Naive thymus-derived CD4-positive, alpha-beta T cell (primary cell): ENCODE results near the gene API5. TPM values are rescaled to one million over a fixed set of nuclear protein-coding genes. Genes with fewer than 3 reads are reported as not detected.

Experiments
- ATAC-seq: fragments of 150-1000 bp; cut with Tn5 transposase; 2 replicates; pipeline ENCODE4 v1.10.0; 2021; ENCODE audit warnings: mild to moderate bottlenecking, moderate library complexity
- CTCF ChIA-PET: fragments of 350-600 bp; sonication (Branson Sonifier 250); formaldehyde crosslinking; loops from one replicate; lab custom pipeline; 2021; ENCODE audit warnings: antibody characterized with exemption; lab: Charles Lee
- POLR2A ChIA-PET: fragments of 350-600 bp; sonication (Branson Sonifier 250); formaldehyde crosslinking; loops from one replicate; lab custom pipeline; 2021; ENCODE audit warnings: antibody characterized with exemption, inconsistent platforms; lab: Charles Lee
- DNase-seq, 9 donors: peaks; one replicate each; pipeline versions ENCODE4 v3.0.0 to v3.0.0-alpha.2; 2020 to 2022; ENCODE audit warnings: mixed read lengths in 1 of 9
- H3K27ac ChIP-seq: one replicate; pipeline ENCODE4 v1.7.0; 2013; ENCODE audit warnings: mild to moderate bottlenecking, low read depth, low read length, moderate library complexity
- H3K27me3 ChIP-seq, 2 donors: one replicate each; pipeline ENCODE4 v1.7.0; 2013; ENCODE audit warnings: low read length in 2 of 2, mild to moderate bottlenecking in 2 of 2, moderate library complexity in 2 of 2; ENCODE audit not compliant: control insufficient read depth in 2 of 2, insufficient read depth in 2 of 2
- H3K36me3 ChIP-seq, 3 experiments: 1 replicate in 2 of 3; 2 replicates in 1 of 3; pipeline ENCODE4 v1.7.0; 2013; ENCODE audit warnings: low read length in 3 of 3, mild to moderate bottlenecking in 3 of 3, moderate library complexity in 1 of 3; ENCODE audit not compliant: insufficient read depth in 3 of 3, control insufficient read depth in 2 of 3
- H3K4me1 ChIP-seq, 2 donors: one replicate each; pipeline ENCODE4 v1.7.0; 2013; ENCODE audit warnings: low read length in 2 of 2, mild to moderate bottlenecking in 2 of 2, moderate library complexity in 1 of 2; ENCODE audit not compliant: control insufficient read depth in 2 of 2, insufficient read depth in 2 of 2
- H3K4me3 ChIP-seq: 2 replicates; pipeline ENCODE4 v1.7.0; 2013; ENCODE audit warnings: mild to moderate bottlenecking, low read length
- H3K9me3 ChIP-seq, 3 experiments: 1 replicate in 2 of 3; 2 replicates in 1 of 3; pipeline ENCODE4 v1.7.0; 2013; ENCODE audit warnings: low read length in 3 of 3; ENCODE audit not compliant: control insufficient read depth in 2 of 3
- H3K27ac Mint-ChIP-seq, 9 donors: one replicate each; pipeline ENCODE4 v1.8.0; 2020 to 2022; ENCODE audit warnings: mixed read lengths in 9 of 9, mild to moderate bottlenecking in 8 of 9, moderate library complexity in 5 of 9, inconsistent platforms in 2 of 9
- H3K27me3 Mint-ChIP-seq, 5 donors: one replicate each; pipeline ENCODE4 v1.8.0; 2021 to 2022; ENCODE audit warnings: mixed read lengths in 5 of 5, mild to moderate bottlenecking in 1 of 5
- H3K36me3 Mint-ChIP-seq, 5 donors: one replicate each; pipeline ENCODE4 v1.8.0; 2020 to 2022; ENCODE audit warnings: mixed read lengths in 5 of 5, mild to moderate bottlenecking in 3 of 5, inconsistent platforms in 1 of 5
- H3K4me1 Mint-ChIP-seq, 7 donors: one replicate each; pipeline ENCODE4 v1.8.0; 2020 to 2022; ENCODE audit warnings: mixed read lengths in 7 of 7, mild to moderate bottlenecking in 3 of 7, inconsistent platforms in 1 of 7
- H3K4me3 Mint-ChIP-seq, 10 donors: one replicate each; pipeline ENCODE4 v1.8.0; 2020 to 2022; ENCODE audit warnings: mild to moderate bottlenecking in 10 of 10, mixed read lengths in 10 of 10, moderate library complexity in 6 of 10, inconsistent platforms in 2 of 10
- H3K9me3 Mint-ChIP-seq, 11 donors: one replicate each; pipeline ENCODE4 v1.8.0; 2020 to 2022; ENCODE audit warnings: mixed read lengths in 11 of 11, mild to moderate bottlenecking in 4 of 11, inconsistent platforms in 1 of 11, moderate library complexity in 1 of 11
- intact Hi-C, 2 donors: fragments of 100-400 bp; cut with micrococcal nuclease; formaldehyde crosslinking; loops; one replicate each; pipeline ENCODE4 v1.15.1; 2023
- polyA plus RNA-seq, 2 donors: library from polyadenylated mRNA; unstranded; fragments of 300-500 nt; fragmentation: Illumina TruSeq; gene quantifications; one replicate each; pipeline ENCODE4 v1.2.3, GENCODE V29; 2021
- total RNA-seq, 6 experiments: library from RNA in 5 of 6; stranded (reverse) in 5 of 6; gene quantifications; 1 replicate in 5 of 6; 2 replicates in 1 of 6; pipeline ENCODE4 v1.2.3 and lab custom pipeline; 2021 to 2026

Gene API5
- total and polyA plus RNA-seq, 7 experiments from 2014 or later = 59.8 to 138 (median 95.4) TPM

DNA sequence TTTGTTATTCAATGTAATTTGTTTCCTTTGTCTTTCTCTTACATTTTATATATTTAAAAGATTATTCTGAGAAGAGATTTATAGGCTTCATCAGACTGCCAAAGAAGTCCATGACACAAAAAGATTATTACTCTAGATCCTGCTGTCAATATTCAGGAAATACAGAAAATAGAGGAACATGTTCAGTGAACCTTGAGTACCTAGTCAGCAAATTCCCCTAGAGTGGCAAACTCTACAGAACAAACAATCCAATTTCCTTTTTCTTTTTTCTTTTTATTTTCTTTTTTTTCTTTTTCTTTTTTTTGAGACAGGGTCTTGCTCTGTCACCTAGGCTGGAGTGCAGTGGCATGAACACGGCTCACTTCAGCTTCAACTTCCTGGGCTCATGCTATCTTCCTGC is 70.8 kb downstream of the API5 start:
- H3K27me3 ChIP-seq = no peaks in the 10 kb centered on the region
- Mint-ChIP-seq H3K27ac (no peak overlapping the region), H3K4me1 (peaks cover 6 to 16% (median 7%) of the 10 kb centered on the region in 7 donors), H3K27me3 (no peaks in the 10 kb centered on the region), H3K9me3 (no peaks in the 10 kb centered on the region), H3K4me3 (no peak overlapping the region), H3K36me3 (peaks cover 0 to 30% (median 14%) of the 10 kb centered on the region in 5 donors)
- H3K27ac ChIP-seq = no peak overlapping the region
- DNase-seq (no peak), ATAC-seq (no peak)
- H3K36me3 ChIP-seq = peaks cover 5 to 20% (median 6%) of the 10 kb centered on the region in 3 experiments
- intact Hi-C loops = no loop called here
- H3K4me1 ChIP-seq = no peaks in the 10 kb centered on the region
- no peak overlapping the region for H3K4me3 ChIP-seq
- H3K9me3 ChIP-seq = no peaks in the 10 kb centered on the region
- CTCF ChIA-PET = no interaction called here
- POLR2A ChIA-PET = interaction anchor here (0.7 kb wide), 1 partner anchor 23 kb away, joined by 4 read pairs; no protein-coding TSS in a partner anchor

DNA sequence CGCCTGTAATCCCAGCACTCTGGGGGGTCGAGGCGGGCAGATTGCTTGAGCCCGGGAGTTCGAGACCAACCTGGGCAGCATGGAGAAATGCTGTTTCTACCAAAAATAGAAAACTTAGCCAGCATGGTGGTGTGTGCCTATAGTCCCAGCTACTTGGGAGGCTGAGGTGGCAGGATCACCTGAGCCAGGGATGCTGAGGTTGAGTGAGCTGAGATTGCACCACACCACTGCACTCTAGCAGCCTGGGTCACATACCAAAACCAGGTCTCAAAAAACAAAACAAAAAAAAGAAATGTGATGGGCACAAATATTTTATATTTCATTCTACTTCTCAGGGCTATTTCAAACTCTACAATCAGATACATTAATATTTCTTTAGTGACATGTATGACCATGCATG is 72.6 kb downstream of the API5 start:
- H3K27me3 Mint-ChIP-seq = no peaks in the 10 kb centered on the region
- intact Hi-C loops = no loop called here
- ChIA-PET POLR2A (no interaction called here), CTCF (no interaction called here)
- peaks cover 0 to 9% (median 5%) of the 10 kb centered on the region in 7 donors for H3K4me1 Mint-ChIP-seq
- no peak overlapping the region for H3K4me3 Mint-ChIP-seq
- peaks cover 1 to 28% (median 11%) of the 10 kb centered on the region in 5 donors for H3K36me3 Mint-ChIP-seq
- Histone ChIP-seq H3K27ac (no peak overlapping the region), H3K4me3 (no peak overlapping the region), H3K4me1 (no peaks in the 10 kb centered on the region), H3K27me3 (no peaks in the 10 kb centered on the region), H3K9me3 (no peaks in the 10 kb centered on the region), H3K36me3 (peaks cover 1 to 30% (median 6%) of the 10 kb centered on the region in 3 experiments)
- ATAC-seq (no peak), DNase-seq (no peak)
- H3K9me3 Mint-ChIP-seq = no peaks in the 10 kb centered on the region
- H3K27ac Mint-ChIP-seq = no peak overlapping the region

GRCh38 chr11:43392713-43393112 is 80.9 kb downstream of the API5 start:
- Histone ChIP-seq H3K27me3 (no peaks in the 10 kb centered on the region), H3K4me3 (no peak overlapping the region), H3K27ac (no peak overlapping the region), H3K9me3 (no peaks in the 10 kb centered on the region), H3K36me3 (peaks cover 3 to 61% (median 8%) of the 10 kb centered on the region in 3 experiments), H3K4me1 (no peaks in the 10 kb centered on the region)
- CTCF ChIA-PET = no interaction called here
- DNase-seq (peak in 2 of 9 donors; percentile 0 to 8), ATAC-seq (peak; percentile 20)
- Mint-ChIP-seq H3K4me1 (peaks cover 0 to 33% (median 7%) of the 10 kb centered on the region in 7 donors), H3K27ac (peak overlapping the region in 6 of 9 donors; percentile 7 to 76 (median 42)), H3K4me3 (peak overlapping the region in 2 of 10 donors; percentile 7 to 69), H3K27me3 (no peaks in the 10 kb centered on the region), H3K9me3 (no peaks in the 10 kb centered on the region), H3K36me3 (peaks cover 20 to 56% (median 36%) of the 10 kb centered on the region in 5 donors)
- POLR2A ChIA-PET = no interaction called here
- intact Hi-C loops = loop anchor here in 1 of 2 donors (2.0 kb wide), 2 partner anchors 26 to 34 kb away; partner anchors contain the start of gene TTC17

GRCh38 chr11:43393765-43394355 is 82.1 kb downstream of the API5 start:
- DNase-seq = no peak
- Mint-ChIP-seq H3K9me3 (no peaks in the 10 kb centered on the region), H3K4me3 (no peak overlapping the region), H3K27ac (peak overlapping the region in 1 of 9 donors; percentile 71), H3K4me1 (peaks cover 0 to 32% (median 7%) of the 10 kb centered on the region in 7 donors), H3K27me3 (no peaks in the 10 kb centered on the region), H3K36me3 (peaks cover 20 to 67% (median 46%) of the 10 kb centered on the region in 5 donors)
- H3K4me1 ChIP-seq = no peaks in the 10 kb centered on the region
- no peaks in the 10 kb centered on the region for H3K27me3 ChIP-seq
- intact Hi-C loops = loop anchor here in 1 of 2 donors (2.0 kb wide), 2 partner anchors 25 to 35 kb away; partner anchors contain the start of gene TTC17
- ATAC-seq = no peak
- no peaks in the 10 kb centered on the region for H3K9me3 ChIP-seq
- H3K27ac ChIP-seq = no peak overlapping the region
- ChIA-PET CTCF (no interaction called here), POLR2A (no interaction called here)
- H3K4me3 ChIP-seq = no peak overlapping the region
- H3K36me3 ChIP-seq = peaks cover 6 to 67% (median 16%) of the 10 kb centered on the region in 3 experiments

Other genes with a start within 250 kb of the API5 start
- 100 to 1,000 TPM in 3 of 5 experiments, 10 to 100 TPM in 2; 85.2 to 132 (median 102) TPM for gene TTC17, start 46.9 kb downstream of the API5 start, total RNA-seq
- 10 to 100 TPM; 45.9 to 62.3 TPM for gene TTC17, start 46.9 kb downstream of the API5 start, polyA plus RNA-seq